Fibroblast of peridontal ligament (primary cell): ENCODE results near the gene PRKCH.
A peak's percentile ranks its signal among the peaks of the same experiment; 100 is the strongest.

Experiments
- DNase-seq: peaks from one replicate; pipeline ENCODE4 v3.0.0-alpha.2; 2010; ENCODE audit errors: extremely low read depth

PRKCH gene

GRCh38 chr14:61531465-61532122 lies 210.2 kb downstream of the PRKCH start:
- DNase-seq, result no peak

DNA sequence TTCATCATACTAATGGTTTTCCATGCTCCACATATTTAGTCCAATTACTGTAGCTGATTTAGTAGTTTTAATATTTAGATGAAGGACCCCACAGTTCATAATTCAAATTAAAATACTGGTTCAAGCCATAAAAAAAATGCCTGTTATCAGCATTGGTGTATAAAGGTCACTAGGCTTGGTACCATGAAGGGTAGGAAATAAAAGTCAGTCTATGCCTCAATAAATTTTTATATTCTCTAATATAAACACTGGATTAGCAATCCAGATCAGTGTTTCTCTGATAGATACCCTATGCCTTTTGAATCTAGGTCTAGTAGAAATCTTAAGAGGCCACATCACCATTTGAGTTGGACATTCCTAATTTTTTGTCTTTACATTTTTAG lies 210.7 kb downstream of the PRKCH start:
- no peak for DNase-seq

GRCh38 chr14:61532763-61533162 lies 211.4 kb downstream of the PRKCH start:
- no peak for DNase-seq

DNA sequence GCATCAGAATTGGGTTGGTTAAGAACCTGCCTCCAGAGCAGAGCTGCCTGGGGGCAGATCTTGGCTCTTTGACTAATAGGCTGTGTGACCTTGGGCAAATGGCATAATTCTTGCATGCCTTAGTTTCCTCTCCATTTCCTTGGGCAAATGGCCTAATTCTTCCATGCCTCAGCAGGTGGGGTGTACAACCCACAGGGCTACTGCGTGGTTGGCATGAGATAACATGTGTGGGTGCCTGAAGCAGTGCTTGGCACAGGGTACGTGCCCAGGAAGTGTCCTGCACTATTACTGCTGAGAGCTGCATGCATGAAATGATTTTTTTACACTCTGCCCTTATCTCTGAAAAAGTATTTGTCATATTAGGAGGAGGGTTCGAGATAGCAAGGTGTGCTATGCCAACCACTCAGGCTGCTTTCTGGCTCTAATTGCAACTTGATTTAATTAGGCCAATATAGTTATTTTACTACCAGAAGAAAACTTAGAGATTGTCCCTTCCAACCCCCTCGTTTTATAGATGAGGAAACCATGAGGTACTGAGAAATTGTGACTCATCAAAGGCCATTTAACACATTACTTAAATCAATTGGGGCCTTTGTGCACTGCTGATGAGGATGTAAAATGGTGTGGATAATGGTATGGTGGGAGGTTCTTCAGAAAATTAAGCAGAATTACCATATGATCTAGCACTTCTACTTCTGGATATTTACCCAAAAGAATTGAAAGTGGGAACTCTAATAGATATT lies 212.3 kb downstream of the PRKCH start:
- no peak for DNase-seq

DNA sequence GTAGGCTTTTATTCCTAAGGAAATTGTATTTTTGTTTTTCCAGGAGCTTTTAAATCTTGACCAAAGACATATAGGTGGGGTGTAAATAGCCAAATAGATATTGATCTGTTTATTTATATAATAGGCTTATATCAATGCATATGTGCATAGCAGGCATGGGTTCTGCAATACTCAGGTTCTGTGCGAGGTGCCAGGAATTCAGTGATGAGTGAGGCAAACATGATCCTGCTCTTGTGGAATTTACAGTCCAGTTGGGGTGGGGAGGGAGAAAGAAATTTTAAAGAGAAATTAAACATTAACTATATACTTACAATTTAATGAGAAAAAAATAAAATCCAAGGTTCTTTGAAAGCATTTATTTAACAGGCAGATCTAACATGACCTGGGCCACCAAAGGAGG lies 213.7 kb downstream of the PRKCH start:
- no peak for DNase-seq

GRCh38 chr14:61535458-61535857 lies 214.1 kb downstream of the PRKCH start:
- DNase-seq, result no peak

DNA sequence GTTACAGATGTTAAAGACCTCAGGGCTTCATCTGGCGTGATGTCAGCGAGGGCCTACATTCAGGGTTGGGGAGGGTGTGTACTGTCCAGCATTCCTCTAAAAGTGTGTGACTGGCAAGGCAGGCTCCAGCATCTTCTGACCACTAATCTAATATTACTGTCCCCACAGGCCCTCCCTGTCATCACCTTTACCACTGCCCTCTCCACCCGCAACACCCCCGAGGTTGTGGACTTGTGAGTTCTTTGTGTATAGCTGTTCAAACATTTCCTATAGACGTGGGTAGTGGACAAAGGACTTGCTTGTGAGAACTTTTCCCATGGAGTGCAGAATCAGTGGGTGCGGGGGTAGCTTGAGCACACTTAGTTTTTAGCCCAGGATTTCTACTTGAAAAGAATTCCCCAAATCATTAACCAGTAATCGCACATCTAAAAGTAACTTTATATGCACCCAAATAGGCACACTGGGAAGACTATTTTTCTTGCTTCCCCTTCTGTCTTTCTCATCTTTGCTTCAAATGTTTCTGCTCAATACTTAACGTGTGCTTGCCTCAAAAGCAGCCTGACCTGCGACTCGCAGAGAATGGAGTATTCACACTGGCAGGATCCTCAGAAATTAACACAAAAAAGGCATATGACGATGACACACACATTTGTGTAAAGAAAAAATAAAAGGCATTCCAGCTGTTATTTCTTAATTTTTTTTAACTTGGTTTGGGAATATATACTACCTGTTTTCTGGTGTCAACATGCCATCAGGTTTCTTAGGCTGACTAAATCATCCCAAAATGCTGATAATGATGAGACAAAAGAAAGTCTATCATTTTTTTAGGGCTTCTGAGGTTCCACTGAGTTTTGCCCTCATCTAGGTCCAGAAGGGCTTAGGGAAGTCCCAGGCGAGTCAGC lies 215.5 kb downstream of the PRKCH start:
- DNase-seq, result no peak

- peak; percentile 78 for DNase-seq
These were observed 216.4 kb downstream of the PRKCH start for GRCh38 chr14:61537563-61538463.

GRCh38 chr14:61538464-61539022 lies 217.2 kb downstream of the PRKCH start:
- no peak for DNase-seq

DNA sequence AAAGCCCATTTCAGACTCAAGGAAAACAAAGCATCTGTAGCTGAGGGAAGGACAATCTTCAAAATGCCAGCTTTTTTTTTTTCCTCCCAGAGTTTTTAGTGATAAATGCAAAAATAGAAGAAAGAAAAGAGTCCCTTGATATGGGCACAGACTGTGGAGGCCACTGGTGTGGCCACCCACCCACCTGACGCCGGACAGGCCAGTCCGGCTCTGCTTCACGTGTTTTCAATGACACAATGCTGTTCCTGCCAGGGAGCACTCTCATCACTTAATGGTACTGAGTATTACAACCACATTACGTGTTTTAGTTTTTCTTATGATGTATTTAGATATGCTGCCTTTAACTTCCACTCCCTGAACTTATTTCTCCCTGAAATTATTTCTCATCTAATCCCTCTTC lies 218.3 kb downstream of the PRKCH start:
- DNase-seq, result no peak

GRCh38 chr14:61540931-61541330 lies 219.6 kb downstream of the PRKCH start:
- DNase-seq, result no peak

GRCh38 chr14:61542848-61543790 lies 221.7 kb downstream of the PRKCH start:
- DNase-seq, result peak; percentile 58

GRCh38 chr14:61543946-61544345 lies 222.6 kb downstream of the PRKCH start:
- no peak for DNase-seq

- no peak for DNase-seq
These were observed 223.3 kb downstream of the PRKCH start for GRCh38 chr14:61544448-61545330.

GRCh38 chr14:61545726-61546455 lies 224.5 kb downstream of the PRKCH start:
- DNase-seq, result no peak

- peak; percentile 90 for DNase-seq
These were observed 226.0 kb downstream of the PRKCH start for GRCh38 chr14:61547186-61548069.

GRCh38 chr14:61549425-61549824 lies 228.0 kb downstream of the PRKCH start:
- peak; percentile 56 for DNase-seq
